Glomerular visceral epithelial cell (primary cell): Measurements from ENCODE around the gene SHISA2.

Experiments used
- DNase-seq: peaks from one replicate; pipeline ENCODE4 v3.0.0-alpha.2; 2016; ENCODE audit errors: extremely low spot score

SHISA2 gene

DNA sequence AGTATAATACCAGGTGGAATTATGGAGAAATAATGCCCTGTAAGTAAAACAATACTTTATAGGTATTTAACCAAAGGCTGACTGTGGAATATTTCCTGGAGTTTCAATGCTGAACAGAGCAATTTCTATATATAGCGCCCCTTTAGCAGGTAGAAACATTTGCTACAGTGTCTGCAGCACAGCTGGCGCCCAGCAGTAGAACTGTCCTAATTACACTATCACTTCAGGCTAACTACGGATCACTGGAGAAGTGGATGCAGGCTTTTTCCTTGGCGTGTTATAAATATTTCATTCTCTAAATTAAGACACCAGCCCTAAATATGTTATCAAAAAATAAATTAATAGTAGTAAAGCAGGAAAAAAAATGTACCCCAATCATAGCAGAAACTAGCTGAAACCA lies 3.1 kb downstream of the SHISA2 start:
- peak; percentile 49 for DNase-seq

GRCh38 chr13:26047040-26047439 lies 4.8 kb downstream of the SHISA2 start:
- DNase-seq, result no peak

GRCh38 chr13:26046639-26047038 lies 5.2 kb downstream of the SHISA2 start:
- DNase-seq, result no peak

DNA sequence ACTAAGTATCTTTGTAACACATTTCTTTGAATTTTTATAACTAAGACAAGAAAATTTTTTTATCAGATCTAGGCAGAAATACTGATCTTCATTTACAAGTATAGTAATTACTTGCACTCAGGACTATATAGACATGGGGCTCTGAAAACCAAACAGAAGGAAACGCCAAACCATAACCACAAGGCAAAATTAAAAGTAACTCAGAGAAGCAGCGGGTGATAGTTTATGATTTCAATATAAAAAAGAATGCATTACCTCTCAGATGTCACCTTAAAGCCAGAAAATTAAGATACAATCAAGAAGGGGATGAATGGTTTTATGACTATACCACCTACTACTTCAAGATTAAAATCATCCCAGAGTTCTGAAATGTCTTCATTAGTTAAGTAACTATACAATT lies 6.7 kb downstream of the SHISA2 start:
- no peak for DNase-seq

DNA sequence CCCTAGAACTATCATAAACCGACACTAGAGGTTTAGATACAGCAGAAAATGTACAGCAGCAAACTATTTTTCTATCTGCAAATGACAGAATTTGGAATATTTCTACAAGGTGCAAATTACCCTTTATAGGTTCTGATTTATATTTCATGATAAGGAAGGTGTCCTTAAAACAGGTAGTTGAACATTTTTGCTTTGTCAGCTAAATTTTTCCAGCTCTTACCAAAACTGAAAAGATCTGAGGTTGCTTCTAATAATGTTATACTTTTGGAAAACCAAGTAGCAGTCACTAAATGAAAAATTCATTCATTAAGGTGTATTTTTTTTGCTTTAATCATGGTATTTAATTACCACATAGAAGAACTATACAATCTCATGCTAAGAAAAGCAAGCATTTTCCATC lies 9.0 kb downstream of the SHISA2 start:
- no peak for DNase-seq

DNA sequence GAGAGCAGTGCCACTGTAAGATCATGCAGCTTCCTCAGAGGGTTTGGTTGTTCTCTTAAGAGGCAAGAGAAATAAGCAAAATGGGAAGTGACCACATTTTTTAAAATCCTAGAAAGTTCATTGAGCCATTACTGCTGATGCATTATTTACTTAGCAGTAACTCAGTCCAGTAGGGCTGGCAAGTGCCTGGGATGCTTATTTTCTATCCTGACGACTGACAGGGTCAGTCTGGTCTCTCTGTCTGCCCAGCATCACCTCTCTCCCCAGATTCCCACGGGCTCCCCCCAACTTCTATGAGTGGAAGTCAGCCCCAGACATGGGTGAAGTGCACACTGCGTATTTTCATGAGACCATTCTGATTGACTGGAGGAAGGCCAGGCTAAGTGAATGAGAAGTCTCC lies 10.4 kb downstream of the SHISA2 start:
- DNase-seq, result no peak

DNA sequence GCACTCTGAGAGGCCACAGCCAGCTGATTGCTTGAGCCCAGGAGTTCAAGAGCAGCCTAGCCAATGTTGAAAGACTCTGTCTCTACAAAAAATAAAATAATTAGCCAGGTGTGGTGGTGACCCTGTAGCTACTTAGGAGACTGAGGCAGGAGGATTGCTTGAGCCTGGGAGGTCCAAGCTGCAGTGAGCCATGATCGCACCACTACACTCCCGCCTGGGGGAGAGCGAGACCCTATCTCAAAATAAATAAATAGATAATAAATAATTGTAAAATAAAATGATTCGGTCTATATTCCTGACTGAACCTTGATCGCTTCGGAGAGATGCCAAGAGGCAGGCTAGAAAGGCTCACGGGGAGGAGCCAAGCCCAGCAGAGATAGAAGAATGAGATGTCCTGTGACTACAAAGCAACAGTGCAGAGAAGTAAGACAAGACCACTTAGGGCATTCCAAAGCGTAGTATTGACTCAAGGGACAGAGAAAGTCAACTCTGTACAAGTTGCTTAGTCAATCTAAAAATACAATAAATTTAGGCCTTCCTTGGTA lies 12.8 kb downstream of the SHISA2 start:
- no peak for DNase-seq

DNA sequence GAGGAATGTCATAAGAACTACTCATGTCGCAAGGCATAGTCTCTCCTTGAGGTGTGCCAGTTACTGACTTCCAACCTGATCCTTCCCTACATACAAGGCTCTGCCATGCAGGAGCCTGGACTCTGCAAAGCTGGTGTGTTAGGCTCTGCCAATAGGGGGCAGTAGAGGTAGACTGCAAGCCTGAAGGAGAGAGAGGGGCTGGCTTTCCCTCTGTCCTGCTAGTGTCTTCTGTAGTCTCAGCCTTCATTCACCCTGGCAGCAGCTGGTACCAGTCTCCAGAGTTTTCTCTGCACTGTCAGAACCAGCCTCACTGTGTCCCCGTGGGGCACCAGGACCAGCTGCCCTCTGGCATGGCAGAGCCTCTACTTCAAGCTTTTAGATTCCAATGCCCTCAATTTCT lies 14.5 kb downstream of the SHISA2 start:
- DNase-seq, result peak; percentile 44

DNA sequence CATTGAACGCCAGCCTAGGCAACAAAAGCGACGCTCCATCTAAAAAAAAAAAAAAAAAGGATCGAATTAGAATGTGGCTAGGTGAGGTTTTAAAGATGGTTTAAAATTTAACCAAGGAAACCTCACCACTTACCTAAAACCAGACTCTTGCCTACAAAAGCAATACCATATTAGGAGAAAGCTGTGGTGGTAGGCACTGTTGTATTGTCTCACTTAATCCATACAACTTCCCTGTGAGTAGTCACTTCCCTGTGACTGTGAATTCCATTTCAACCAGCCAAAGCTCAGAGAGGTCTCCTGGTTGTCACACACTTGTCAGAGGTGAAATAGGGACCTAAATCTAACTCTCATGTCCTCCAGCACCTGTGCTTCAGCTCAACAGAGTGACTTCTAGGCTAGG lies 15.4 kb downstream of the SHISA2 start:
- DNase-seq, result peak; percentile 25

GRCh38 chr13:26034018-26034417 lies 17.8 kb downstream of the SHISA2 start:
- no peak for DNase-seq

DNA sequence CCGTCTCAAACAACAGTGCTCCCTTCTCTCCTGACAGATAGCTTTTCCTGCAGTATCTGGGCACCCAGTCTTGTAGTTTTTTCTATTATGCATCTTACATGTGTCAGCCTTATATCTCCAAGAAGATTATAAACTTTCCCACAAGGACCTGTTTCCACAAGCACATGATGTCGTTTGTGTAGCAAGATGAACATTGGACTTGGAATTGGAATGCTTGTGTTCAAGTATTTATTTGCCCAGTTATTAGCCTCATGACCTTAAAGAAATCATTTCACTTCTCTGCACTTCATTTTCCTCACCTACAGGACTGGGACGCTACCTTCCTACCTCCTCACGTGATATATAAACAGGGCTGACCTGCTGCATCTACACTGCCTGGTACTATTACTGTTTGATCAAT lies 21.5 kb downstream of the SHISA2 start:
- no peak for DNase-seq

DNA sequence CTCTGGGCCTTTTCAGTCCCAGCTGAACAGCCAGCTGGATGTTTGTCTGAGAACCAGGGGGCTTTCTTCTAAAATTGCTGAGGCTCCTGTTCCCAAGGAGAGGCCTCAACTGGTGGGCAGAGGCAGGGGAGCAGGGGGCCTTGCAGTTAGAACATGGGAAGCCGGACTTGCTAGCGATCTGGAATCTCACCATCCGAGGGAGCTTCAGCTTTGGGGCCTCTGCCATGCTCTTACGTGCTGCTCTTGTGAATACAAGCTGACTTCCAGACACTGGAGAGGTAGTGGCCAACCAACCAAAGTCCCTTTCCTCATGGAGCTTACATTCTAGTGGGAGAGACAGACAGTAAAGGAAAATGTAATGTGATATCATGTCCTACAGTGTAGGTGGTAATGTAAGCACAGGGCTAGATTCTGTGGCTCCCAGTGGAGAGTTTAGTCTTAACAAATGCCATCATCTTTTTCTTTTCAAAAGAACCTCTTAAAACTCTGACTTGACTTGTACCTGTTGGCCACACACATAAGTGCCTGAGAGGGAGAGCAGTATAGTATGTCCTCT lies 22.2 kb downstream of the SHISA2 start:
- DNase-seq, result no peak

DNA sequence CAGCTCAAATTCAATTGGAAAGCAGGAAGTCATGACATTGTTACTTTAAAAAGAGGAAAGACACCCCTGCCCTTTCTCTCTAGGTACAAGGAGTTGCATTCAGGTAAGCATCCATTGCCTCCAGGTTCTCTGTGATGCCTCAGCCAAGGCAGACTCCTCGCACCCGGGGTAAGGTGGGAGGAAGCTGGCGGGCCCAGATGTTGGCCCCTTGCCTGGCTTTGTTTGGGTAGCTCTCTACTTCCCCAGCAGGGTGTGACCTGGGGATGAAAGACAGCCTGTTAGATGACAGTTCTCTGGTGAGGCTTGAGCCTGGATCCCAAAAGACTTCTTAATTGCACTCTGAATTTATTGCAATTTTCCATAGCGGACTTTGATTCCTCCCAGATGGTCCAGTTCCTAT lies 25.6 kb downstream of the SHISA2 start:
- no peak for DNase-seq

- no peak for DNase-seq
Observed at GRCh38 chr13:26025771-26026170, 26.0 kb downstream of the SHISA2 start.

DNA sequence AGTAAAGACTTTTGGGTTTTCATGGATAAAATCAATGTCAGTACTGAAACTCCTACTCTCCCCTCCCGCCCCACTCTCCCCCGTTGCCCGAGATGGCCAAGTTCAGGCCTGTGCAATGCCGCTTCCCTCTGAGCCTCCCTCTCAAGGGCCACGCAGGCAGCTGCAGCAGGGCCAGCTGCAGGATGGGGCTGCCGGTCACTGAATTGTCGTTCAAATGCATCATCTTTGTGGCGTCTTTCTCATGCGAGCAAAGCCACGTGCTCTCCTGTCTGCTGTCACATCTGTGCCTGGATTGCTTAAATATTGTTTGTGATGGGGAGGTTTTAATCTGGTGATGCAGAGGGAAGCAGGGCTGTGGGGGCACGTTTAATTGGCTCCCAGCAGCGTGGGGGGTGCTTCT lies 26.6 kb downstream of the SHISA2 start:
- DNase-seq, result no peak

GRCh38 chr13:26024558-26024957 lies 27.3 kb downstream of the SHISA2 start:
- DNase-seq, result no peak

GRCh38 chr13:26022538-26023292 lies 29.1 kb downstream of the SHISA2 start:
- DNase-seq, result peak; percentile 98

DNA sequence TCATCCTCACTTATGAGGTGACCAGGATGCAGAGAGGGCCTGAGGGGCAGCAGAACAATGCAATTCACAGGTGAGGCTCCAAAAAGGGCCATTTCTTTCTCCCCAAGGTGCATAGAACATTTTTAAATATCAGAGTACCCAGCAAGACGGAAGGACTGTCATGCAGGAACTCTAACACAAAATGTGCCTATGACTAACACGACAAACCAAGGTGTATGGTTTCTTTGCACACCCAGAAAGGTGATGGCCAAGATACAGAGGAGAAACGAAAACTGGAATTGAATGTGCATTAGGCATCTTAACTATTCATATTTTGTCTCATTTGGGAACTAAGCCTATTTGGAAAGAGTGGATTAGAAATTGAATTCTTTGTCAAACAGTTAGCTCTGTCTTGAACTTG lies 29.9 kb downstream of the SHISA2 start:
- no peak for DNase-seq

- peak; percentile 50 for DNase-seq
Observed at GRCh38 chr13:26021516-26021915, 30.3 kb downstream of the SHISA2 start.

DNA sequence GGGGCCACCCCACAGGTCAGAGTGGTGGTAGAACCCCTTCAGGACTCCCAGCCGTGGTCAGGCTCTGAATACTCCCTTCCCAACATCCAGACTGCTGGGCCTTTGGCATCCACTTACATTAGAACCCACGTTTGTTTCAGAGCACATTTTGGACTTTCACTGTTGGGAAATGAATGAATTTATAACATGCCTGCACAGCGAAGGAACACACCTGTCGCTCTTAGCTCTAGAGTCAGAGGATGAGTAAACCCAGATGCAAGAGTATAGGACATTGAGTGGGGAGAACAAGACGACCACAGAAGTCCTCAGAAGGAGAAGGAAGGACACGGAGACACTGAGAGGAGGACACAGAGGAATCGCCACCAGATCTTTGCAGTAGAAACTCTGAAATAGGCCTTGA lies 30.9 kb downstream of the SHISA2 start:
- no peak for DNase-seq

- DNase-seq, result peak; percentile 98
Observed at GRCh38 chr13:26019881-26020870, 31.6 kb downstream of the SHISA2 start.

DNA sequence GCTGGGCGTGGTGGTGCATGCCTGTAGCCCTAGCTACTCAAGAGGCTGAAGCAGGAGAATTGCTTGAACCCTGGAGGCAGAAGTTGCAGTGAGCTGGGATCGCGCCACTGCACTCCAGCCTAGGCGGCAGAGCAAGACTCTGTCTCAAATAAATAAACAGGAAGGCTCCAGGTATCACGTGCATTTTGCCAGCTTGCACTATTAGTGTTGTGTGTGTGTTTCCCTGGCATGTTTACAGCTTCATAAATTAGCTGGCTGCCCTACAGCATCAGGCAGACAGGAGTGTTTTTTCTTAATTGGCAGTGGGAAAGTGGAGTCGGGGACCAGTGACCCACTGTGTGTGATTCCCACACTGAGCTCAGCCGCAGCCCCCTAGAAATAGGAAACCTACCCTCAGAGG lies 32.6 kb downstream of the SHISA2 start:
- no peak for DNase-seq
